ENCODE results near the gene RALGAPA2.

Gene RALGAPA2

DNA sequence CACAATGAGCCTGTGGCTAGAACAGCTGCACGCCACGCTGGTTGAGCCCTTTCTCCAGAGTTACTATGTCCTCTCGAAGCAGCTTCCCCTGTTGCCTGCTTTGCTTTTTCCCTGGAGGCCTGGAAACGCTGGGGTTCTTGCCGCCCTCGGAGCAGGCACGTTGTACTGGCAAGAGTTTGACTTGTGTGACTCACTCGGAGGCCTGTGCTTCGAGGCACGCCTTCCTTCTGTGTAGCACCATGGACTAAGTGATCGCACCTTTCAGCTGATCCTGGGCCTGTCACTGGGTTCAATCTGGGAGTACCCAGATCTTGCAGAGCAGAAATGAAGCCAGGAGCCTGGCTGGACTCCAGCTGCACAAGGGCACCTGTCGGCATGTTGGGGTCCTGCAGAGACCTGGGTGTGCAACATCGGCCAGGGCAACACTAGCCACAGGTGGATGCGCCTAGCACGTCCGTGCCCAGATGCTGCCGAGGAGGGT, 339.3 kb downstream of the RALGAPA2 start:
- TF ChIP-seq, protein P1, sequence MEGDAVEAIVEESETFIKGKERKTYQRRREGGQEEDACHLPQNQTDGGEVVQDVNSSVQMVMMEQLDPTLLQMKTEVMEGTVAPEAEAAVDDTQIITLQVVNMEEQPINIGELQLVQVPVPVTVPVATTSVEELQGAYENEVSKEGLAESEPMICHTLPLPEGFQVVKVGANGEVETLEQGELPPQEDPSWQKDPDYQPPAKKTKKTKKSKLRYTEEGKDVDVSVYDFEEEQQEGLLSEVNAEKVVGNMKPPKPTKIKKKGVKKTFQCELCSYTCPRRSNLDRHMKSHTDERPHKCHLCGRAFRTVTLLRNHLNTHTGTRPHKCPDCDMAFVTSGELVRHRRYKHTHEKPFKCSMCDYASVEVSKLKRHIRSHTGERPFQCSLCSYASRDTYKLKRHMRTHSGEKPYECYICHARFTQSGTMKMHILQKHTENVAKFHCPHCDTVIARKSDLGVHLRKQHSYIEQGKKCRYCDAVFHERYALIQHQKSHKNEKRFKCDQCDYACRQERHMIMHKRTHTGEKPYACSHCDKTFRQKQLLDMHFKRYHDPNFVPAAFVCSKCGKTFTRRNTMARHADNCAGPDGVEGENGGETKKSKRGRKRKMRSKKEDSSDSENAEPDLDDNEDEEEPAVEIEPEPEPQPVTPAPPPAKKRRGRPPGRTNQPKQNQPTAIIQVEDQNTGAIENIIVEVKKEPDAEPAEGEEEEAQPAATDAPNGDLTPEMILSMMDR (IDR thresholded peaks at IDR 0.05; ENCODE audit: low read depth, low read length) = no peak
- in situ Hi-C loops (cut with HindIII; ENCODE audit: low sequenced_read_pairs) = no loop called here
- H3K4me3 ChIP-seq (ENCODE audit: low read depth, low read length) = no peak overlapping the region
- DNase-seq (ENCODE audit: low read depth, low spot score) = peak; percentile 20

DNA sequence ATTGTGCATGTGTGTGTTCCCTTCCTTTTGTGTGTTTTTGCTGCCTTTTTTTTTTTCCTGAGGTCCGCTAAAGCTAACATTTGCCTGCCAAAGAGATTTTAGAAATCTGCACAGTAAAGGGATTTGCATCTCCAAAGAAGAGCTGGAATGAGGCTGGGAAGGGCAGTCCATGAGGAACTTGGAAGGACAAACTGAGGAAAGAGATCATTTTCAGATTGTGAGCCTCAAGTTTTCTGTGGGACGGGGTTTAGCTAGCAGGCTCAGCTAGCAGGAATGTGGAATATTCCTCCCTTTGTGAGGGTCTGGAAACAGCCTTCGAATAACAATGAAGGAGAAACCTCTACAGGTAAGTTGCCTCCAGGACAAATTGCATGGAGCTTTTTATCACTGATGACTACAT, 340.8 kb downstream of the RALGAPA2 start:
- in situ Hi-C loops (cut with HindIII; ENCODE audit: low sequenced_read_pairs) = no loop called here
- DNase-seq (ENCODE audit: low read depth, low spot score) = no peak
- H3K4me3 ChIP-seq (ENCODE audit: low read depth, low read length) = no peak overlapping the region
- TF ChIP-seq, protein P1 (IDR thresholded peaks at IDR 0.05; ENCODE audit: low read depth, low read length) = no peak

DNA sequence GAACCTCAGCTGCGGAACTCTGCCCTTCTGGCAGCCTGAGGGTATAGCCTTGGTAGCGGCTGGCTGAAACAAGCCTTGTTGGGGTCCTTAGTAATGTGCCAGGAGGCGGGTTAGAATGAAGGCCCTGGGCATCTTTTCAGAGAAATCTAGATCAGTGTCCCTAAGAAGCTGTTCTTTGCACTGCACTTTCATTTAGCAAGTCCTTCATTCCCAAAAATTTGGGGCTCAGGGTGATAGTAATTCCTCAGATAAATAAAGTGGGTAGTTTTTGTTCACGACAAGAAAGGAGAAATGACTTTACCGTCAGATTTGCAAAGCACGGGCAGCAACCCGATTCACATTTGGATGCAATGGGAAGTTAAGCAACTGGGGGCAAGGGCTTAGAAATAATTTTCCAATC, 341.4 kb downstream of the RALGAPA2 start:
- H3K4me3 ChIP-seq (ENCODE audit: low read depth, low read length) = no peak overlapping the region
- TF ChIP-seq, protein P1 (IDR thresholded peaks at IDR 0.05; ENCODE audit: low read depth, low read length) = no peak
- no peak for DNase-seq (ENCODE audit: low read depth, low spot score)
- in situ Hi-C loops (cut with HindIII; ENCODE audit: low sequenced_read_pairs) = no loop called here

DNA sequence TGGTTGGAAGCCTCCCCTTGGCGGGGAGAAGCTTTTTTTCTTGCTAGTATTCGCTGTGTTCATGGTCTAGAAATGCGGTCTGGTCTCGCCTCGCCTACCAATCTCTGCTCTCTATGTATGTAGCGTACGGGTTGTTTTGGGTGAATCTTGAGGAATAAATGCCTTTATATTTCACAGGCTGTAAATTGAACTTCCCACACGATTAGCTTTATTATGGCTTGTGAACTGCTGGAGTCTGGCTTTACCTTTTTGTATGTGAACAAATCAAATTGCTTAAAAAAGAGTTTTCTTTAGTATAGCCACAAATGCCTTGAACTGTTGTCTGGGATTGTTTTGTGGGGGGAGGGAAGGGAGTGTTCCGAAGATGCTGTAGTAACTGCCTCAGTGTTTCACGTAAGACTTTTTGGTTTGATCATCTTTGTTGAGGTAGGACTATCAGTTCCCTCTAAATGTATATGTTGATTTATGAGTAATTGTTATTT, 342.3 kb downstream of the RALGAPA2 start:
- in situ Hi-C loops (cut with HindIII; ENCODE audit: low sequenced_read_pairs) = no loop called here
- H3K4me3 ChIP-seq (ENCODE audit: low read depth, low read length) = no peak overlapping the region
- DNase-seq (ENCODE audit: low read depth, low spot score) = no peak
- TF ChIP-seq, protein P1 (IDR thresholded peaks at IDR 0.05; ENCODE audit: low read depth, low read length) = no peak

DNA sequence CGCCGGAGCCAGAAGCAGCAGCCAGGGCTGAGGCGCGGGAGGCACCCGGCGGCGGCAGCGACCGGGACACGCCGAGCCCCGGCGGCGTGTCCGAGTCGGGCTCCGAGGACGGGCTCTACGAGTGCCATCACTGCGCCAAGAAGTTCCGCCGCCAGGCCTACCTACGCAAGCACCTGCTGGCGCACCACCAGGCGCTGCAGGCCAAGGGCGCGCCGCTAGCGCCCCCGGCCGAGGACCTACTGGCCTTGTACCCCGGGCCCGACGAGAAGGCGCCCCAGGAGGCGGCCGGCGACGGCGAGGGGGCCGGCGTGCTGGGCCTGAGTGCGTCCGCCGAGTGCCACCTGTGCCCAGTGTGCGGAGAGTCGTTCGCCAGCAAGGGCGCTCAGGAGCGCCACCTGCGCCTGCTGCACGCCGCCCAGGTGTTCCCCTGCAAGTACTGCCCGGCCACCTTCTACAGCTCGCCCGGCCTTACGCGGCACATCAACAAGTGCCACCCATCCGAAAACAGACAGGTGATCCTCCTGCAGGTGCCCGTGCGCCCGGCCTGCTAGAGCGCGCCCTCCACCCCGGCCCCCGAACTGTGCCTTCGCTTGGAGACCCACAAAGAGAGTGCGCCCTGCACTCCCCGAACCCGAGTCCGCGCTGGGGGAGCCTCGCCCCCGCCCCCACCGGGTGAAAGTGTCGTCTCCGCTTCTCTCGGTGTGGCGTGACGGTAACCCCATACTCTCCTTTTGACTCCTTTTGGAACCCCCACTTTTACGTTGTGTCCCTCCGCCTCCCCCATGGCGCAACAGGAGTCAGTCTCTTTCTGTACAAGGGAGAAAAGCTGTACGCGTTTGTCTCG, 343.0 kb downstream of the RALGAPA2 start:
- in situ Hi-C loops (cut with HindIII; ENCODE audit: low sequenced_read_pairs) = no loop called here
- no peak for DNase-seq (ENCODE audit: low read depth, low spot score)
- TF ChIP-seq, protein P1 (IDR thresholded peaks at IDR 0.05; ENCODE audit: low read depth, low read length) = no peak
- no peak overlapping the region for H3K4me3 ChIP-seq (ENCODE audit: low read depth, low read length)

DNA sequence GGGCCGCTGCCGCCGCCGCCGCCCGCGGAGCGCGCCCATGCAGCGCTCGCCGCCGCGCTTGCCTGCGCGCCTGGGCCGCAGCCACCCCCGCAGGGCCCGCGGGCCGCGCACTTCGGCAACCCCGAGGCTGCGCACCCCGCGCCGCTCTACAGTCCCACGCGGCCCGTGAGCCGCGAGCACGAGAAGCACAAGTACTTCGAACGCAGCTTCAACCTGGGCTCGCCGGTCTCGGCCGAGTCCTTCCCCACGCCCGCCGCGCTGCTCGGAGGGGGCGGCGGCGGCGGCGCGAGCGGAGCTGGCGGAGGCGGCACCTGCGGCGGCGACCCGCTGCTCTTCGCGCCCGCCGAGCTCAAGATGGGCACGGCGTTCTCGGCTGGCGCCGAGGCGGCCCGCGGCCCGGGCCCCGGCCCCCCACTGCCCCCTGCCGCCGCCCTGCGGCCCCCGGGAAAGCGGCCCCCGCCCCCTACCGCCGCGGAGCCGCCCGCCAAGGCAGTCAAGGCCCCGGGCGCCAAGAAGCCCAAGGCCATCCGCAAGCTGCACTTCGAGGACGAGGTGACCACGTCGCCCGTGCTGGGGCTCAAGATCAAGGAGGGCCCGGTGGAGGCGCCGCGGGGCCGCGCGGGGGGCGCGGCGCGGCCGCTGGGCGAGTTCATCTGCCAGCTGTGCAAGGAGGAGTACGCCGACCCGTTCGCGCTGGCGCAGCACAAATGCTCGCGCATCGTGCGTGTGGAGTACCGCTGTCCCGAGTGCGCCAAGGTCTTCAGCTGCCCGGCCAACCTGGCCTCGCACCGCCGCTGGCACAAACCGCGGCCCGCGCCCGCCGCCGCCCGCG, 343.8 kb downstream of the RALGAPA2 start:
- DNase-seq (ENCODE audit: low read depth, low spot score) = no peak
- TF ChIP-seq, protein P1 (IDR thresholded peaks at IDR 0.05; ENCODE audit: low read depth, low read length) = no peak
- in situ Hi-C loops (cut with HindIII; ENCODE audit: low sequenced_read_pairs) = no loop called here
- no peak overlapping the region for H3K4me3 ChIP-seq (ENCODE audit: low read depth, low read length)

Data from astrocyte of the spinal cord (primary cell).